HFF-Myc (cell line): ENCODE measurements around the gene ERV3-1.
"Not testable (repeated sequence)": the region's sequence is repeated elsewhere in the genome, so short reads cannot be mapped to it uniquely, and the experiment has no call there.

ENCODE experiments used
- DNase-seq: peaks from one replicate; pipeline ENCODE4 v3.0.0-alpha.2; 2011; ENCODE audit warnings: low read depth; ENCODE audit errors: extremely low read depth
- H3K4me3 ChIP-seq: replicated peaks from 2 replicates; pipeline ENCODE4 v1.5.1; 2011; ENCODE audit warnings: low read depth, mild to moderate bottlenecking, control low read depth, low read length
- CTCF ChIP-seq: IDR thresholded peaks from 2 replicates; pipeline ENCODE4 v1.5.1; 2012; ENCODE audit warnings: mild to moderate bottlenecking, low read depth, low read length, control low read depth; ENCODE audit errors: missing control alignments

ERV3-1 gene

GRCh38 chr7:65006094-65006992 is at the start of gene ERV3-1:
Gene ERV3-1 (minus strand): TSS chr7:65006687. CDS start chr7:64993026, 13,661 bp downstream.
- peak; percentile 83 for DNase-seq

GRCh38 chr7:65055786-65056185 is 49.3 kb upstream of the ERV3-1 start:
- not testable (repeated sequence) for H3K4me3 ChIP-seq, DNase-seq

More at GRCh38 chr7:65006094-65006992, at the start of gene ERV3-1:
- no peak for TF ChIP-seq CTCF
- H3K4me3 ChIP-seq, result peak within 1 kb of the TSS; percentile 70

- H3K4me3 ChIP-seq, DNase-seq: not testable (repeated sequence)
Measured at GRCh38 chr7:65054466-65054994, 48.0 kb upstream of the ERV3-1 start.

GRCh38 chr7:65051654-65052053 is 45.2 kb upstream of the ERV3-1 start:
- DNase-seq, H3K4me3 ChIP-seq: not testable (repeated sequence)

GRCh38 chr7:65051139-65051538 is 44.7 kb upstream of the ERV3-1 start:
- H3K4me3 ChIP-seq, DNase-seq: not testable (repeated sequence)

GRCh38 chr7:65046329-65046728 is 39.8 kb upstream of the ERV3-1 start:
- not testable (repeated sequence) for H3K4me3 ChIP-seq, DNase-seq

GRCh38 chr7:65045589-65045988 is 39.1 kb upstream of the ERV3-1 start:
- DNase-seq, result not testable (repeated sequence)

GRCh38 chr7:65038767-65039166 is 32.3 kb upstream of the ERV3-1 start:
- not testable (repeated sequence) for DNase-seq
- H3K4me3 ChIP-seq, result peak overlapping the region; percentile 59

More at GRCh38 chr7:65045589-65045988, 39.1 kb upstream of the ERV3-1 start:
- not testable (repeated sequence) for H3K4me3 ChIP-seq

GRCh38 chr7:65037740-65038688 is 31.5 kb upstream of the ERV3-1 start:
- TF ChIP-seq CTCF, result no peak
- DNase-seq, result peak; percentile 37
- peak overlapping the region; percentile 59 for H3K4me3 ChIP-seq

GRCh38 chr7:65036526-65036925 is 30.0 kb upstream of the ERV3-1 start:
- not testable (repeated sequence) for DNase-seq, H3K4me3 ChIP-seq

- not testable (repeated sequence) for DNase-seq, H3K4me3 ChIP-seq
Measured at GRCh38 chr7:65035469-65035868, 29.0 kb upstream of the ERV3-1 start.

- H3K4me3 ChIP-seq, DNase-seq: not testable (repeated sequence)
Measured at GRCh38 chr7:65034120-65034782, 27.8 kb upstream of the ERV3-1 start.

GRCh38 chr7:65033391-65033790 is 26.9 kb upstream of the ERV3-1 start:
- not testable (repeated sequence) for H3K4me3 ChIP-seq, DNase-seq

GRCh38 chr7:65025023-65025422 is 18.5 kb upstream of the ERV3-1 start:
- not testable (repeated sequence) for H3K4me3 ChIP-seq, DNase-seq

- not testable (repeated sequence) for DNase-seq
Measured at GRCh38 chr7:65020978-65021377, 14.5 kb upstream of the ERV3-1 start.

More at GRCh38 chr7:65020978-65021377, 14.5 kb upstream of the ERV3-1 start:
- not testable (repeated sequence) for H3K4me3 ChIP-seq
